GM18526 (cell line): ENCODE measurements around the gene EID2.

Experiments used
- POLR2A ChIP-seq: IDR thresholded peaks from 3 replicates; pipeline ENCODE4 v1.6.1; 2011; ENCODE audit not compliant: insufficient read length; ENCODE audit errors: extremely low read depth

The EID2 gene

DNA sequence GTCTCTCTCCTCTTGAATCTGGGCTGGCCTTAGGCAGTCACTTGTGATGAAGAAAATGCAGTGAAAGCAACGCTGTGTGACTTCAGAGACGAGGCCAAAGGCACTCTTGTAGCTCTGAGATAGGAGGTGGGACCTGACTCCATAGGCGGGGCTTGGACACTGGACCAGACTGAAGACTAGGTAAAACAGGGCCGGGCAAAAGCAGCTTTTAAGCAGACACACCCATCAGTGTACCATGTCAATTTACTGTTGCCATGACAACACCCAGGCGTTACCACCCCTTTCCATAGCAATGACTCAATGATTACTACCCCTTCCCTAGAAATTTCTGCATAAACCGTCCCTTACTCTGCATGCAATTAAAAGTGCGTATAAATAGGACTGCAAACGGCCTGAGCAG is 6.6 kb upstream of the EID2 start:
- TF ChIP-seq POLR2A = no peak

DNA sequence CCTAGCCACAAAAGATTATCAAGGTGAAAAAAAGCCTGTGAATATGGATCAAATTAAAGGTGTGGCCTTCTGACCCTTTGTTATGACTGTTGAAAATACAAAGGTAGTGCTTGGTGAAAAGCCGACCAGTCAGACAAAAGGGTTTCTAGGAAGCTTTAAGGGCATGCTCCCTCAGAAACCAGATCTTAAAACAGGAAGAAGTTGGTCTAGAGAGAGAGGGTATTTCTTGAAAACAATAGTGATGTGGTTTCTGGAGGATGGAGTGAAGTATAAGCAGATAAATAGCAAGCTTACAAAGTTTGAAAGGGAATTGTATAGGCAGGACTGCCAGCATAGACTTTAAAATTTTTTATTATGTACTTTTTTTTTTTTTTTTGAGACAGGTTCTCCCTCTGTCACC is 5.0 kb upstream of the EID2 start:
- no peak for TF ChIP-seq POLR2A

DNA sequence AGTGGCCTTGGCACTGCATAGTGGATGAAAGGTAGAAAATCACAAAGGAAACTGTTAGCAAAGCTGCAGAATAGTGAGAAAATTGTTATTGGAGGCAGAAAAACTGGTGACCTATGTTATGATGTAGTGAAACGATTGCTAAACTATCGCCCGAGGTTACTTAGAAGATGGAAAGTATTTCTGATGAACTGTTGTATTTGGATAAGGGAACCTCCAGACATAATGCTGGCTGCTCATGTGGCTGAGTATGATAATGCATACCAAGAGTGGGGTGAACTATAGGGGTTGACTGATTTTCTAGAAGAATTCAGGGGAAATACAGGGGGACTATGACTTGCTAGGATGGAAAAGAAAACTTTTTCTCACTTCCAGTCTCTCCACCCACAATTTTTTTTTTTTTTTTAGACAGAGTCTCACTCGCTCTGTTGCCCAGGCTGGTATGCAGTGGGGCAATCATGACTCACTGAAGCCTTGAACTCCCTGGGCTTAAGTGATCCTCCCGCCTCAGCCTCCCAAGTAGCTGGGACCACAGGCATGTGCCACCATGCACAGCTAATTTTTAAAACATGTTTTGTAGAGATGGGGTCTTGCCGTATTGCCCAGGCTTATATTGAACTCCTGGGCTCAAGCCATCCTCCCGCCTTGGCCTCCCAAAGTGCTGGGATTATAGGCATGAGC is 4.4 kb upstream of the EID2 start:
- TF ChIP-seq POLR2A = no peak

DNA sequence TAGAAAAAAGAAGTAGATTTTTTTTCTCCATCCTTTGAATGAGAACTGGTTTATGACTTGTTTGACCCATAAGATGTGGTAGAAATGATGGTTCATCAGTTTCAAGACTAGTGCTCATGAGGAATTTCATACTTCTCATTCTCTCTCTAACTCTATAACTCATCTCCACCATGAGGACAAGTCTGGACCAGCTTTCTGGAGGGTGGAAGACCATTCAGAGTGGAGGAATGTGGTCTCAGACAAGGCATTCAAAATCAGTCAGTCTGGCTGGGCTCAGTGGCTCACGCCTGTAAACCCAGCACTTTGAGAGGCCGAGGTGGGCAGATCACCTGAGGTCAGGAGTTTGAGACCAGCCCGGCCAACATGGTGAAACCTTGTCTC is 3.5 kb upstream of the EID2 start:
- no peak for TF ChIP-seq POLR2A

DNA sequence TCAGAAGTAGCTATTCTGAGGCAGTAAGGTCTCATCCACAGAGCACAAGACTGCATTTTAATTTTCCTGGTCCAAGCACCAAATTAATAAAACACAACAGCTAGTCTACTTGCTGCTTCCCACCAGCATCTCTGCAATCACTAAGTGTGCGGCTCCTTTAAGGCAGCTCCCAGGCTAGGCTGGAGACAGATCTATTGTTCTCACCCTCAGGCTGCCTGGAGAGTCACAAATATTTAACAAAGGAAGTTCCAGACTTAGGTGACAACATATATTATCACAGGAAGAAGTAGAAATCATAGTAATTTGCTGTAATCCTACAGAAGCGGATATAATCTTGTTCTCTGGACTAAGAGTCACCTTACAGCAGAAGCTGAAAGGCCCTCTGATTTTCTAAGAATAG is 2.2 kb upstream of the EID2 start:
- no peak for TF ChIP-seq POLR2A

DNA sequence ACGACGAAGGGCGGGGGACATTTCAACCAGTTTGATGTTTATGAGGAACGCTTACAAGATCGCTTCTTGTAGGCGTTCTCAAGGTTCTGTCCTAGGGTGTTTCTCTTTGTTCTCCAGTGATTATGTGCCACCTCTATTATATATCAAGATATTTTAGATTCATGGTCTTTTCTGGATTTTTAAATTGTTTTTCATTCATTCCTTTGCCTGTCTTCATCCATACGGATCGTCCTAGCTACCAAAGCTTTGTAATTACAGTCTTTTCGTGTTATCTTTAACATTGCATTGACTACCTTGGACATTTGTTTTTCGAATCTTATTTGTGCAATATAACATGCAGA is 342 bp upstream of the EID2 start:
- no peak for TF ChIP-seq POLR2A

DNA sequence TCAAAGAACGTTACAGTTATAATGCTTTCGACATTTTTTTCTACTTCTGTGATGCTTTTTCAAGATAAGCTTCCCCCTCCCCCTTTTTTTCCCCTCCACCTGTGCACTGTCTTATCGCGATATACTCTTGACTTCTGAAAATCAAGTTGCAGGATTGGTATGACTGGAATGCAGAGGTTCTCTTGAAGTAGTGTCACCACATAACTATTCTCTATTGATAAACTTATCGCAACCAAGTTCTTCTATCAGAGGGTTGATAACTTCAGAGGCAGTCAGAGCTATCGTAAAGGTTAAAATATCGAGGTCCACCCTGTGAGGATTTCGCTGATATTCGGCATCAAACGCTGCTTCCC is 820 bp downstream of the EID2 start:
- TF ChIP-seq POLR2A = no peak

DNA sequence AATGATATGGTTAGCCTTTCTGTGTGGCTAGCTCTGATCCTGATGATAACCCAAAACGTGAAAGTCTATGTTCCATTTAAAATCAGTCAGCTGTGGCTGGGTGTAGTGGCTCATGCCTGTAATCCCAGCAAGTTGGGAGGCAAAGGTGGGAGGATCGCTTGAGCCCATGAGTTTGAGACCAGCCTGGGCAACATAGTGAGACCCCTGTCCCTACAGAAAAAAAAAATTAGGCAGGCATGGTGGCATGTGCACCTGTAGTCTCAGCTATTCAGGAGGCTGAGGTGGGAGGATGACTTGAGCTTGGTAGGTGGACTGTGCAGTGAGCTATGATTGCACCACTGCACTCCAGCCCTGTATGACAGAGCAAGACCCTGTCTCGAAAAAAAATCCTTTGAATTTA is 6.2 kb downstream of the EID2 start:
- TF ChIP-seq POLR2A = no peak

DNA sequence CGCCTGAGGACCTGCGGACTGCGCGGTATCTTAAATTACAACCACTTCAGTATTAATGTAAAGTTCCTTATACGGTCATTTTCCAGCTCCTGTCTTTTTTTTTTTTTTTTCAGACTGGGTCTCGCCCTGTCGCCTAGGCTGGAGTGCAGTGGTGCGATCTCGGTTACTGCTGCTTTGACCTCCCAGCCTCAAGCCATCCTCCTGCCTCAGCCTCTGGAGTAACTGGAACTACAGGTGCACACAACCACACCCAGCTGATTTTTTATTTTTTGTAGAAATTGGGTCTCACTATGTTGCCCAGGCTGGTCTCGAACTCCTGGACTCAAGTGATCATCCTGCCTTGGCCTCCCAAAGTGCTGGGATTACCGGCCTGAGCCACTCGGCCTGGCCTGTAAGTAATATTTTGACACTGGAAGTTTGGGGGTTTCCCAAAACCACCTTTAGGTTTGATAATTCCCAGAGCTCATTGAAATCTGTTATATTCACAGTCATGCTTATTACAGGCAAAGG is 6.9 kb downstream of the EID2 start:
- TF ChIP-seq POLR2A = no peak

DNA sequence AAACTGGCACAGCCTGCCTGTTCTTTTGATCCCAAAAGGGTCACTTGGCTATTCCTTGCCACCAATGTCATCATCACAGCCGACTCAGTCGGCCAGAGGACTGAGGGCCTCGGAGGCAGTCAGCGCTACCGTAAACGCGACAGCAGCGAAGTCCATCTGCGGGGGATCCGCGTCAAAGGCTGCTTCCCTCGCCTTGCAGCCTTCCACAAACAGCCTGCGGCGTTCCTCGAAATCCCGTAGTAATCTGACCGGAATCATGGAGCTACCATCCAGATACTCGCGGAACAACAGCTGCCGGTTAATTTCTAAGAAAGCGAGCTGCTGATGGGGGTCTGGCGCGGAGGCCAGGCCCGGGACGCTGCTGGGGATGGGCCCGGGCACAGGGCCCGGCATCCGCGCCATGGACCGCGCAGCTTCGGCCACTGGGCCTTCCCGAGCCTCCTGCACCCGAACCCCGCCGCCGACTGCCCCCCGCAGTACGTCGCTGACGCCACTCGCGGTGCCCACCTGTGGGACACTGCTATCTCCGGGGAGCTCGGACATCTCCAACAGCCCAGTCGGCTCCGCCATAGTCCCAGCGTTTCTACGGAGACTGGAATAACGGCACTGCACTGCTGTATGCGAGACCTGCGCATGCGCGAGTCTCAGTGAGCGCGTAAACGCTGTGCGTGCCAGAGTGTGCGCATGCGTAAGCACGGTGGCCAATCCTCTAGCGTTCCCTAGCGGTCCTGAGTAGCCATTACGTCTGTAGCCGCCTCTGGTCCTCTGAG is 7.5 kb downstream of the EID2 start, which contains the start of gene EID2B:
EID2B (minus strand) TSS at position 620 of the 770 bp plus-strand sequence; CDS start at position 570, 50 bp downstream.
- peak; percentile 55 for TF ChIP-seq POLR2A

DNA sequence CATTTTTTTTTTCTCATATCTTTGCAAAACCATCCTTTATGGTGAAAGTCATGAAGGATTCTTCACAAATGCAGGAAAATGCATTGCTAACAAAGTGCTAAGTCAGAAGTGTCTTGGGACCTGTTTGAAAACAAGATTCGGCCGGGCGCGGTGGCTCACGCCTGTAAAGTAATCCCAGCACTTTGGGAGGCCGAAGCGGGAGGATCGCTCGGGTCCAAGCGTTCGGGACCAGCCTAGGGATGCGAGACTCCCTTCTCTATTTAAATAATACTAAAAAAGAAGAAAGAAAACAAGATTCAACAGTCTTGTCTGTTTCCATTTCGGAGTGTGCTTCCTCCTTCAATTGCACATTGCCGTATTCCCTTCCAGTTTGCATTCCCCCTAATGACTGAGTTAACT is 8.1 kb downstream of the EID2 start:
- TF ChIP-seq POLR2A = no peak

DNA sequence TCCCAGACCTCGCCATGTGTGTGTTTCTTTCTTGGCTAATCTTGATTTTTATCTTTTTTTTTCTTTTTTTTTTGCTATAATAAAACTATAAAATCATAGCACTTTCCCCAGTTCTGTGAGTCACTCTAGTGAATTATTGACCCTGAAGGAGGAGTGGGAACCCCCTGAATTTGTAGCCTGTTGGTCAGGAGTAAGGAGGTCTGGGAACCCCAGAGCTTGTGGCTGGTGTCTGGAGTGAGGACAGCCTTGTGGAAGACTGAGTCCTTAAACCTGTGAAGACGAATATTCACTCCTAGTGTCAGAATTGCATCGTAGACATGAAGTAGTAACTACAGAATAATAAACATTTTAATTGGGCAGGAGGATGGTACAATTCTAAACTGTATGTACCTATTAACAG is 14.8 kb downstream of the EID2 start:
- TF ChIP-seq POLR2A = no peak

DNA sequence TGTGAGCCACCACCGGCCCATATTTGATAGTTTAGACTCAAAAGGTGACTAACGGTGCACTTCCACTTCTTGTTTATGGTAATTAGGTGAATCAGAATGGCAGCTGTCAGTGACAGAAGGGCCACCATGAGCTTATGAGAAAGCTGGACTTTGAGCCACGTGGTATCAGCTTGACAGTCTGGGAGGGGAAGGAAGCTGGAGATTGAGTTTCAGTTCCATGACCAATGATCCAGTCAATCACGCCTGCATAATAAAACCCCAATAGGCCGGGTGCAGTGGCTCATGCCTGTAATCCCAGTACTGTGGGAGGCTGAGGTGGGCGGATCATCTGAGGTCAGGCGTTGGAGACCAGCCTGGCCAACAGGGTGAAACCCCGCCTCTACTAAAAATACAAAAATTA is 15.5 kb downstream of the EID2 start:
- no peak for TF ChIP-seq POLR2A

DNA sequence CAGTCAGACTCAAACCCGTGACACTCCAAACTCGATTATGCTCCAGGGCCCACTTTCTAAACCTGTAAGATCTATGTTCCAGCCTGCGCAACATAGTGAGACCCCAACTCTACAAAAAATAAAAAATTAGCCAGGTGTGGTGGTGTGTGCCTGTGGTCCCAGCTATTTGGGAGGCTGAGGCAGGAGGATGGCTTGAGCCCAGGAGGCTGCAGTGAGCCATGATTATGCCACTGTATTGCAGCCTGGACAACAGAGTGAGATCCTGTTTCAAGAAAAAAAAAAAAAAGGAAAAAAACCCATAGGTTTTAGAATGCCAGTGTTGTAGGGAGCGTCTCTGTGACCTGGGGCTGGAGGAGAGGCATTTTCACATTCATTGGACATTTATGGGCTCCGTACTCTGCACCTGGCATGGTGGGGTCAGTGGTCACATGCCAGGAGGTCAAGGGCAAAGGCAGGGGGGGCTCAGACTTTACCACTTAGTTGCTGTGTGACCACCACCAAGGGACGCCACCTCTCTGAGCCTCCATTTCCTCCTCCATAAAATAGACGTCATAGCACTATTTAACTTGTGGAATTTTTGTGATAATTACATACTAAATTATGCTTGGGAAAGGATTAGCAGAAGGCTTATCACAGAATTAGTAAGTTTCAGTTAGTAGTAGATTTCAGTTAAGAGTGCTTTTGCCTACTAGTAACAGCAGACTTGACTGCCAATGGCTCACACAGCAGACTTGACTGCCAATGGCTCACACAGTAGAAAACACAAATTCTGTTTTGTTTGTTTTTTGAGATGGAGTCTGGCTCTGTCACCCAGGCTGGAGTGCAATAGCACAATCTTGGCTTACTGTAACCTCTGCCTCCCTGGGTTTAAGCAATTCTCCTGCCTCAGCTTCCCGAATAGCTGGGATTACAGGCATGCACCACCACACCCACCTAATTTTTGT is 19.1 kb downstream of the EID2 start:
- no peak for TF ChIP-seq POLR2A

DNA sequence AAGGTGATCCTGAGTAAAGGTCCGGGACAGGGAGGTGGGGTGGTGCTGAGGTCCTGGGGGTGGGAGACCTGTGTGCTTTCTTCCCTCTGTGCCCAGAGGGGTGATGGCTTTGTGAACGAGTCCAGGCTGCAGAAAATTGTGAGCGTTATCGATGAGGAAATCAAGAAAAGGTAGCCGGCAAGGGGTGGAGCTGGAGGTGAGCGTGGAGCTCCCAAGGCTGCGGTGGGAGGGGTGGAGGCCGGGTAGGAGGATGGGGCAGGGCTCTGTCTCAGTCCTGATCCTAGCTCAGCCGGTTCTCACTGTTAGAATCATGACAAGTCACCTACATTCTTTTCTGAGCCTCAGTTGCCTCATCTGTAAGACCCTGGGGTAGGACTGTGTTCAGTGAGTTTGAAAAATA is 21.0 kb downstream of the EID2 start:
- no peak for TF ChIP-seq POLR2A

DNA sequence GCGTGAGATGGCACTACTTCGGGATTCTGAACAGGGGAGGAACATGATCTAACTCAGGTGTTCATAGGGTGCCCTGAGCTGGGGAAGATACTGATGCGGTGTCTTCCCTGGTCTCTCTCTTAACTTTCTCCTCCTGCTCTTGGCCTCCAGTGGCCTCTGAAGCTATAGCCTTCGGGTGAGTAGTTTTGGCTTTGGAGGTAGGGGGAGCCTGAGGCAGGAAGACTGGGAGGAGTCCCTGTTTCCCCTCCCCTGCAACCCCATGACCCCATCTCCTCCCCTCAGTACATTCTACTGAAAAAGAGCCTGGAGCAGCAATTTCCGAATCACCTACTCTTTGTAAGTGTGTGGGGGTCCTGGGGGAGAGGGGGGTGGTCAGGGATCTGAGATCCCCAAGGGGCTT is 21.5 kb downstream of the EID2 start:
- no peak for TF ChIP-seq POLR2A

DNA sequence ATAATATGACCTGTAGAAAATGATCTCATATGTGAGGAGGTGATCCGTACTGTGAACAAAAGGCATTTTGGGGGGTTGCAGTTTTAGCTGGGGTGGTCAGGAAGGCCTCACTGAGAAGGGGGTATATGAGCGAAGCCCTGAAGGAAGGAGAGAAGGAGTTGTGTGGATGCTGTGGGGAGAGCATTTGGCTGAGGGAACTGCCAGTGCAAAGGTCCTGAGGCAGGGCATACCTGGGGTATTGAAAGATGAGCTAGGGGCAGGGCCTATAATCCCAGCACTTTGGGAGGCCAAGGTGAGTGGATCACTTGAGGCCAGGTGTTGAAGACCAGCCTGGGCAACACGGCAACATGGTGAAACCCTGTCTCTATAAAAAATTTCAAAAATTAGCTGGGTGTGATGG is 22.5 kb downstream of the EID2 start:
- TF ChIP-seq POLR2A = no peak
